K562 (cell line): Measurements from ENCODE around the gene UBE2Q1. TPM values are rescaled to one million over a fixed set of nuclear protein-coding genes. Genes with fewer than 3 reads are reported as not detected.
A peak's percentile ranks its signal among the peaks of the same experiment; 100 is the strongest.

Source experiments
- ASH1L ChIP-seq: fragments of 450-650 bp; IDR thresholded peaks from 2 replicates; pipeline ENCODE4 v1.6.1; 2018; ENCODE audit warnings: borderline replicate concordance, mild to moderate bottlenecking, low read depth; ENCODE audit not compliant: partially characterized antibody
- BRD9 ChIP-seq: fragments of 450-650 bp; IDR thresholded peaks from 2 replicates; pipeline ENCODE4 v1.6.1; 2018; ENCODE audit warnings: low read depth; ENCODE audit not compliant: partially characterized antibody
- ESRRB ChIP-seq: fragments of 250-450 bp; sonication (Bioruptor Pico); IDR thresholded peaks from 2 replicates; pipeline ENCODE4 v1.5.0; 2020; ENCODE audit warnings: mild to moderate bottlenecking, moderate library complexity, borderline replicate concordance
- L3MBTL2 ChIP-seq: fragments of 450-650 bp; IDR thresholded peaks from 2 replicates; pipeline ENCODE4 v1.6.1; 2016; ENCODE audit warnings: mild to moderate bottlenecking, moderate library complexity
- MYNN ChIP-seq, 2 experiments: sonication (generic); formaldehyde crosslinking in 1 of 2; IDR thresholded peaks; 2 replicates each; pipeline versions ENCODE4 v1.5.0 to v1.6.1; 2016 to 2020; ENCODE audit warnings: antibody characterized with exemption in 1 of 2, missing genetic modification reagents in 1 of 2
- NFRKB ChIP-seq: fragments of 450-650 bp; IDR thresholded peaks from 2 replicates; pipeline ENCODE4 v1.6.1; 2016; ENCODE audit warnings: low read depth
- POLR2B ChIP-seq: fragments of 450-650 bp; IDR thresholded peaks from 2 replicates; pipeline ENCODE4 v1.6.1; 2018; ENCODE audit warnings: low read depth; ENCODE audit not compliant: partially characterized antibody
- RNF2 ChIP-seq: sonication (generic); IDR thresholded peaks from 2 replicates; pipeline ENCODE4 v1.6.1; 2016
- SAP30 ChIP-seq: fragments of 200-600 bp; sonication (generic); IDR thresholded peaks from 2 replicates; pipeline ENCODE4 v1.6.1; 2012; ENCODE audit warnings: borderline replicate concordance, low read depth, mild to moderate bottlenecking, moderate library complexity, low read length, control low read depth, inconsistent platforms; ENCODE audit not compliant: insufficient read depth, poor library complexity, severe bottlenecking
- STAT5B ChIP-seq: fragments of 250-450 bp; sonication (Bioruptor Pico); IDR thresholded peaks from 2 replicates; pipeline ENCODE4 v1.8.0; 2021; ENCODE audit warnings: mild to moderate bottlenecking, inconsistent platforms
- XRCC3 ChIP-seq: fragments of 450-650 bp; IDR thresholded peaks from 2 replicates; pipeline ENCODE4 v1.6.1; 2017; ENCODE audit warnings: mild to moderate bottlenecking, moderate library complexity
- ZKSCAN8 ChIP-seq: fragments of 200-800 bp; sonication (Bioruptor generic); IDR thresholded peaks from 2 replicates; pipeline ENCODE4 v1.6.1; 2016; ENCODE audit warnings: missing genetic modification characterization, missing compliant biosample characterization
- ZNF239 ChIP-seq: fragments of 250-450 bp; sonication (Bioruptor Pico); IDR thresholded peaks from 2 replicates; pipeline ENCODE4 v1.4.0; 2020; ENCODE audit warnings: mild to moderate bottlenecking
- ZNF444 ChIP-seq: fragments of 250-450 bp; sonication (Bioruptor Pico); IDR thresholded peaks from 2 replicates; pipeline ENCODE4 v1.4.0; 2020; ENCODE audit warnings: mild to moderate bottlenecking, moderate library complexity
- ZNF589 ChIP-seq: fragments of 200-800 bp; sonication (Bioruptor generic); IDR thresholded peaks from 2 replicates; pipeline ENCODE4 v1.6.1; 2016; ENCODE audit warnings: low read depth, missing genetic modification characterization, missing compliant biosample characterization
- ZNF668 ChIP-seq: fragments of 250-450 bp; sonication (Bioruptor Pico); IDR thresholded peaks from 2 replicates; pipeline ENCODE4 v1.8.0; 2022; ENCODE audit warnings: mild to moderate bottlenecking, inconsistent platforms
- polyA plus RNA-seq, 8 experiments: library from polyadenylated mRNA; depleted of rRNA in 4 of 8; stranded (reverse) in 5 of 8; unstranded in 3 of 8; fragments of >200 nt; fragmentation: Nextera tagmentation in 2 of 8; fragmentation: Illumina TruSeq in 1 of 8; extraction: Ambion mirVana in 2 of 8; extraction: Trizol in 1 of 8; gene quantifications; 2 replicates each; pipeline versions ENCODE4 v1.2.1 to v1.2.3, GENCODE V29; 2011 to 2014; ENCODE audit warnings: inconsistent platforms in 1 of 8, missing spikeins in 1 of 8
- total RNA-seq, 7 experiments: library from RNA; depleted of rRNA in 6 of 7; stranded (reverse); fragments of >200 nt in 6 of 7; fragmentation: Illumina TruSeq in 2 of 7; extraction: Trizol in 2 of 7; gene quantifications; 2 replicates each; pipeline versions ENCODE4 v1.2.1 to v1.2.3, GENCODE V29; 2011 to 2021; ENCODE audit warnings: low replicate concordance in 1 of 7
- TF ChIP-seq, protein P1 (sequence below): fragments of 450-650 bp; IDR thresholded peaks from 2 replicates; pipeline ENCODE4 v1.6.1; 2018; ENCODE audit not compliant: partially characterized antibody
- TF ChIP-seq, protein P2 (sequence below): fragments of 250-450 bp; sonication (Bioruptor Pico); IDR thresholded peaks from 2 replicates; pipeline ENCODE4 v1.5.1; 2021; ENCODE audit warnings: mild to moderate bottlenecking
- TF ChIP-seq, protein P3 (sequence below): sonication (generic); formaldehyde crosslinking; IDR thresholded peaks from 2 replicates; pipeline ENCODE4 v1.8.0; 2022; ENCODE audit warnings: mild to moderate bottlenecking, missing genetic modification reagents, borderline replicate concordance
- TF ChIP-seq, protein P4 (sequence below): sonication (generic); formaldehyde crosslinking; IDR thresholded peaks from 2 replicates; pipeline ENCODE4 v1.8.1; 2023; ENCODE audit warnings: mild to moderate bottlenecking, missing genetic modification reagents

Gene UBE2Q1
- total and polyA plus RNA-seq, 9 of the 15 experiments (the other 6 are each of a cell fraction or from before 2014, with no cell fraction given): 8.0 to 58.8 (median 27.6) TPM

DNA sequence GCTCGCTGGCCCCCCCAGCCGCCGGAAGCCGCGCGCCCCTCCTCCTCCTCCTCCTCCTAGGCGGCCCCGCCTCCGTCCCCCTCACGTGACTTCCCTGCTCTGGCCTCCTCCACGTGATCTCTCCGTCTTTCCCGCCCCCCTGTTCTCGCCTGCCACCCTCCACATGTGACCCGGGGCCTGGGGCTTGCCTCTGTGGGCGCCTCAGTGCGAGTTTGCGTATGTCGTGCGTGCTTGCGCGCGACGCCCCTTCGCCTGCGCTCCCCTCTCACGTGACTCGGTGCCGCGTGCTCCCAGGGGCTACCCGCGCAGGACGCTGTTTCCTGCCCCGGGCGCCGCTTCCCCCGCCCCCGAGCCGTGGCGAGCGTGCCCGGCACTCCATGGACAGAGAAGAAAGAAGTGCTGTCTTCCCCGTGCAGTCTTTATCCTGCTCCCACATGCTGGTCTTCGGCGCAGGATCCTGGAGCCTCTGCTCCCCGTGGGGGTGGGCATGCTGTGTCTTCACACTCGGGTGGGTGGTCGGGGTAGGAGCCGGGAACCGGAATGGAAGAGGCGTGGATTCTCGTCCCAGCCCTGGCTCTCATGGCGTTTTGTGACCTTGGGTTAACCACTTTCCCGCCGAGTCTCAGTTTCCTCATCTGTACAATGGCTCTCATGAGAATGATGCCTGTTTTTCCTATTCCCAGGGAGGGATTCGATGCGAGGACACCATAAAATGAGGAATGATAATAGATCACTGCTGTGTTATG lies 431 bp upstream of the UBE2Q1 start (continued):
- peak; percentile 27; the same call in 1 of the 2 replicates for TF ChIP-seq MYNN (IDR thresholded peaks at IDR 0.05)
- no peak for TF ChIP-seq MYNN (CRISPR knock-in tag; IDR thresholded peaks at IDR 0.05)
- peak; percentile 100 for TF ChIP-seq L3MBTL2
- peak; percentile 97 for TF ChIP-seq ASH1L
- no peak for TF ChIP-seq ZKSCAN8
- TF ChIP-seq, protein P1, sequence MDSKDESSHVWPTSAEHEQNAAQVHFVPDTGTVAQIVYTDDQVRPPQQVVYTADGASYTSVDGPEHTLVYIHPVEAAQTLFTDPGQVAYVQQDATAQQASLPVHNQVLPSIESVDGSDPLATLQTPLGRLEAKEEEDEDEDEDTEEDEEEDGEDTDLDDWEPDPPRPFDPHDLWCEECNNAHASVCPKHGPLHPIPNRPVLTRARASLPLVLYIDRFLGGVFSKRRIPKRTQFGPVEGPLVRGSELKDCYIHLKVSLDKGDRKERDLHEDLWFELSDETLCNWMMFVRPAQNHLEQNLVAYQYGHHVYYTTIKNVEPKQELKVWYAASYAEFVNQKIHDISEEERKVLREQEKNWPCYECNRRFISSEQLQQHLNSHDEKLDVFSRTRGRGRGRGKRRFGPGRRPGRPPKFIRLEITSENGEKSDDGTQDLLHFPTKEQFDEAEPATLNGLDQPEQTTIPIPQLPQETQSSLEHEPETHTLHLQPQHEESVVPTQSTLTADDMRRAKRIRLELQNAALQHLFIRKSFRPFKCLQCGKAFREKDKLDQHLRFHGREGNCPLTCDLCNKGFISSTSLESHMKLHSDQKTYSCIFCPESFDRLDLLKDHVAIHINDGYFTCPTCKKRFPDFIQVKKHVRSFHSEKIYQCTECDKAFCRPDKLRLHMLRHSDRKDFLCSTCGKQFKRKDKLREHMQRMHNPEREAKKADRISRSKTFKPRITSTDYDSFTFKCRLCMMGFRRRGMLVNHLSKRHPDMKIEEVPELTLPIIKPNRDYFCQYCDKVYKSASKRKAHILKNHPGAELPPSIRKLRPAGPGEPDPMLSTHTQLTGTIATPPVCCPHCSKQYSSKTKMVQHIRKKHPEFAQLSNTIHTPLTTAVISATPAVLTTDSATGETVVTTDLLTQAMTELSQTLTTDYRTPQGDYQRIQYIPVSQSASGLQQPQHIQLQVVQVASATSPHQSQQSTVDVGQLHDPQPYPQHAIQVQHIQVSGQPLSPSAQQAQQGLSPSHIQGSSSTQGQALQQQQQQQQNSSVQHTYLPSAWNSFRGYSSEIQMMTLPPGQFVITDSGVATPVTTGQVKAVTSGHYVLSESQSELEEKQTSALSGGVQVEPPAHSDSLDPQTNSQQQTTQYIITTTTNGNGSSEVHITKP: peak; percentile 32
- no peak for TF ChIP-seq ESRRB (CRISPR knock-in tag)
- TF ChIP-seq ZNF444: no peak
- TF ChIP-seq POLR2B: peak; percentile 41
- peak; percentile 35 for TF ChIP-seq SAP30
- TF ChIP-seq, protein P2, sequence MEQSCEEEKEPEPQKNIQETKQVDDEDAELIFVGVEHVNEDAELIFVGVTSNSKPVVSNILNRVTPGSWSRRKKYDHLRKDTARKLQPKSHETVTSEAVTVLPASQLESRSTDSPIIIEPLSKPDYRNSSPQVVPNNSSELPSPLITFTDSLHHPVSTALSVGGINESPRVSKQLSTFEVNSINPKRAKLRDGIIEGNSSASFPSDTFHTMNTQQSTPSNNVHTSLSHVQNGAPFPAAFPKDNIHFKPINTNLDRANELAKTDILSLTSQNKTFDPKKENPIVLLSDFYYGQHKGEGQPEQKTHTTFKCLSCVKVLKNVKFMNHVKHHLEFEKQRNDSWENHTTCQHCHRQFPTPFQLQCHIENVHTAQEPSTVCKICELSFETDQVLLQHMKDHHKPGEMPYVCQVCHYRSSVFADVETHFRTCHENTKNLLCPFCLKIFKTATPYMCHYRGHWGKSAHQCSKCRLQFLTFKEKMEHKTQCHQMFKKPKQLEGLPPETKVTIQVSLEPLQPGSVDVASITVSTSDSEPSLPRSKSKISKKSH (CRISPR knock-in tag): no peak
- no peak for TF ChIP-seq STAT5B (CRISPR knock-in tag)
- TF ChIP-seq ZNF239 (CRISPR knock-in tag): no peak
- TF ChIP-seq, protein P3, sequence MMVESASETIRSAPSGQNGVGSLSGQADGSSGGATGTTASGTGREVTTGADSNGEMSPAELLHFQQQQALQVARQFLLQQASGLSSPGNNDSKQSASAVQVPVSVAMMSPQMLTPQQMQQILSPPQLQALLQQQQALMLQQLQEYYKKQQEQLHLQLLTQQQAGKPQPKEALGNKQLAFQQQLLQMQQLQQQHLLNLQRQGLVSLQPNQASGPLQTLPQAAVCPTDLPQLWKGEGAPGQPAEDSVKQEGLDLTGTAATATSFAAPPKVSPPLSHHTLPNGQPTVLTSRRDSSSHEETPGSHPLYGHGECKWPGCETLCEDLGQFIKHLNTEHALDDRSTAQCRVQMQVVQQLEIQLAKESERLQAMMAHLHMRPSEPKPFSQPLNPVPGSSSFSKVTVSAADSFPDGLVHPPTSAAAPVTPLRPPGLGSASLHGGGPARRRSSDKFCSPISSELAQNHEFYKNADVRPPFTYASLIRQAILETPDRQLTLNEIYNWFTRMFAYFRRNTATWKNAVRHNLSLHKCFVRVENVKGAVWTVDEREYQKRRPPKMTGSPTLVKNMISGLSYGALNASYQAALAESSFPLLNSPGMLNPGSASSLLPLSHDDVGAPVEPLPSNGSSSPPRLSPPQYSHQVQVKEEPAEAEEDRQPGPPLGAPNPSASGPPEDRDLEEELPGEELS (CRISPR knock-in tag): peak; percentile 97; the same call in 1 of the 2 replicates
- TF ChIP-seq, protein P4, sequence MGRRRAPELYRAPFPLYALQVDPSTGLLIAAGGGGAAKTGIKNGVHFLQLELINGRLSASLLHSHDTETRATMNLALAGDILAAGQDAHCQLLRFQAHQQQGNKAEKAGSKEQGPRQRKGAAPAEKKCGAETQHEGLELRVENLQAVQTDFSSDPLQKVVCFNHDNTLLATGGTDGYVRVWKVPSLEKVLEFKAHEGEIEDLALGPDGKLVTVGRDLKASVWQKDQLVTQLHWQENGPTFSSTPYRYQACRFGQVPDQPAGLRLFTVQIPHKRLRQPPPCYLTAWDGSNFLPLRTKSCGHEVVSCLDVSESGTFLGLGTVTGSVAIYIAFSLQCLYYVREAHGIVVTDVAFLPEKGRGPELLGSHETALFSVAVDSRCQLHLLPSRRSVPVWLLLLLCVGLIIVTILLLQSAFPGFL (CRISPR knock-in tag): no peak
- peak; percentile 93 for TF ChIP-seq RNF2
- TF ChIP-seq NFRKB: no peak
- no peak for TF ChIP-seq XRCC3
- no peak for TF ChIP-seq BRD9
- peak; percentile 41 for TF ChIP-seq ZNF589 (CRISPR knock-in tag)
- peak; percentile 40; the same call in 1 of the 2 replicates for TF ChIP-seq ZNF668 (CRISPR knock-in tag)
